Measurements from ENCODE around the gene SCN9A.
"Not testable (repeated sequence)": the region's sequence is repeated elsewhere in the genome, so short reads cannot be mapped to it uniquely, and the experiment has no call there.

The SCN9A gene

GRCh38 chr2:166229678-166230023, 146.1 kb downstream of the SCN9A start:
- H3K4me3 ChIP-seq (ENCODE audit: severe bottlenecking), result no peak overlapping the region
- H3K4me1 ChIP-seq (ENCODE audit: insufficient read depth, poor library complexity, severe bottlenecking), result peaks cover 25% of the 10 kb centered on the region
- no peaks in the 10 kb centered on the region for H3K27me3 ChIP-seq (ENCODE audit: insufficient read depth, poor library complexity, severe bottlenecking)
- no peaks in the 10 kb centered on the region for H3K9me3 ChIP-seq (ENCODE audit: severe bottlenecking)
- DNase-seq (ENCODE audit: low spot score), result no peak
- TF ChIP-seq, protein P1, sequence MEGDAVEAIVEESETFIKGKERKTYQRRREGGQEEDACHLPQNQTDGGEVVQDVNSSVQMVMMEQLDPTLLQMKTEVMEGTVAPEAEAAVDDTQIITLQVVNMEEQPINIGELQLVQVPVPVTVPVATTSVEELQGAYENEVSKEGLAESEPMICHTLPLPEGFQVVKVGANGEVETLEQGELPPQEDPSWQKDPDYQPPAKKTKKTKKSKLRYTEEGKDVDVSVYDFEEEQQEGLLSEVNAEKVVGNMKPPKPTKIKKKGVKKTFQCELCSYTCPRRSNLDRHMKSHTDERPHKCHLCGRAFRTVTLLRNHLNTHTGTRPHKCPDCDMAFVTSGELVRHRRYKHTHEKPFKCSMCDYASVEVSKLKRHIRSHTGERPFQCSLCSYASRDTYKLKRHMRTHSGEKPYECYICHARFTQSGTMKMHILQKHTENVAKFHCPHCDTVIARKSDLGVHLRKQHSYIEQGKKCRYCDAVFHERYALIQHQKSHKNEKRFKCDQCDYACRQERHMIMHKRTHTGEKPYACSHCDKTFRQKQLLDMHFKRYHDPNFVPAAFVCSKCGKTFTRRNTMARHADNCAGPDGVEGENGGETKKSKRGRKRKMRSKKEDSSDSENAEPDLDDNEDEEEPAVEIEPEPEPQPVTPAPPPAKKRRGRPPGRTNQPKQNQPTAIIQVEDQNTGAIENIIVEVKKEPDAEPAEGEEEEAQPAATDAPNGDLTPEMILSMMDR (IDR thresholded peaks at IDR 0.05; ENCODE audit: poor library complexity, severe bottlenecking), result no peak
- no peak for ATAC-seq (ENCODE audit: low read depth)
- peak overlapping the region; percentile 36 for H3K27ac ChIP-seq (ENCODE audit: poor library complexity, severe bottlenecking)
- H3K36me3 ChIP-seq (ENCODE audit: low read depth), result no peaks in the 10 kb centered on the region

DNA sequence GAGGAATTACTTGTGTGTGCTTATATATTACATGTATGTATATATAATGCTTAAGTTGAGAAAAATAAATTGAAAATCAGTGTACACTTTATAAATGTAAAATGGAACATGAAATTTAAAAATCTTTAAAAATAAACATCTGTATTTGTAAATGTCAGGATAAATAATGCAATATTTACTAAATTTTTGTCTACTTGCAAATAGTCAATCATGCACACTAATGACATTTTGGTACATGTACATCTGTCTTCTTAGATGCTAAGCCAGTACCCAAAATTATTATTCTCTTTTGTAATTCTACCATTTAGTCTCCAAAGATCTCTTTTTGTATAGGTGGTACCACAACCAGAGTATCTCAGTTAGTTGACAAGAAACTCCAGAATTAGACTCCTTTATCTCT, 151.5 kb downstream of the SCN9A start:
- no peaks in the 10 kb centered on the region for H3K27me3 ChIP-seq (ENCODE audit: insufficient read depth, poor library complexity, severe bottlenecking)
- no peaks in the 10 kb centered on the region for H3K36me3 ChIP-seq (ENCODE audit: low read depth)
- ATAC-seq (ENCODE audit: low read depth) (no peak), DNase-seq (ENCODE audit: low spot score) (no peak)
- TF ChIP-seq, protein P1 (IDR thresholded peaks at IDR 0.05; ENCODE audit: poor library complexity, severe bottlenecking), result no peak
- no peaks in the 10 kb centered on the region for H3K9me3 ChIP-seq (ENCODE audit: severe bottlenecking)
- no peaks in the 10 kb centered on the region for H3K4me1 ChIP-seq (ENCODE audit: insufficient read depth, poor library complexity, severe bottlenecking)
- no peak overlapping the region for H3K4me3 ChIP-seq (ENCODE audit: severe bottlenecking)
- H3K27ac ChIP-seq (ENCODE audit: poor library complexity, severe bottlenecking), result no peak overlapping the region

DNA sequence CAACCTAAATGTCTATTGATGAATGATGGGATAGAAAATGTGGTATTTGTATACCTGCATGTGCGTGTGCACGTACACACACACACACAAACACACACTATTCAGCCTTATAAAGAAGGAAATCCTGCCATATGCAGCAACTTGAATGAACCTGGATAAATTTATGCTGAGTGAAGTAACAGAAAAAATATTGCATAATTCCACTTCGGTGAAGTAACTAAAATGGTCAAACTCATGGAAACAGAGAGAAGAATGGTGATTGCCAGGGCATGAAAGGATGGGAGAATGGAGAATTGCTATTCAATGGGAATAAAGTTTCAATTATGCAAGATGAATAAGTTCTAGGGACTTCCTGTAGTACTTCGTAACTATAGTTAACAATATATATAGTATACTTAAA, 152.4 kb downstream of the SCN9A start:
- Histone ChIP-seq H3K36me3 (ENCODE audit: low read depth) (no peaks in the 10 kb centered on the region), H3K4me3 (ENCODE audit: severe bottlenecking) (no peak overlapping the region), H3K27me3 (ENCODE audit: insufficient read depth, poor library complexity, severe bottlenecking) (no peaks in the 10 kb centered on the region), H3K27ac (ENCODE audit: poor library complexity, severe bottlenecking) (no peak overlapping the region), H3K9me3 (ENCODE audit: severe bottlenecking) (no peaks in the 10 kb centered on the region), H3K4me1 (ENCODE audit: insufficient read depth, poor library complexity, severe bottlenecking) (no peaks in the 10 kb centered on the region)
- TF ChIP-seq, protein P1 (IDR thresholded peaks at IDR 0.05; ENCODE audit: poor library complexity, severe bottlenecking), result no peak
- DNase-seq (ENCODE audit: low spot score), result no peak
- ATAC-seq (ENCODE audit: low read depth), result no peak

DNA sequence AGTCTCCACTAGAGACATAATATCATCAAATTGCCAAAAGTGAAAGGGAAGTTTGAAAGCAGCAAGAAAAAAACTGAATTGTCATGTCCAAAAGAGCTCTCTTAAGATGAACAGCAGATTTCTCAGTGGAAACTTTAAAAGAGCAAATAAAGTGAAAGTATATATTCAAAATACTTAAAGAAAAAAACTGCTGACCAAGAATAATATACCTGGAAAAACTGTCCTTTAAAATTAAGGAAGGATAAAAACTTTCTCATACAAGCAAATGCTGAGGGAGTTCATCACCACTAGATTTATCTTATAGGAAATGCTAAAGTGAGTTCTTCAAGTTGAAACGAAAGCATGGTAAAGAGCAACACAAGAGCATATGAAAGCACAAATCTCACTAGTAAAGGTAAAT, 164.7 kb downstream of the SCN9A start:
- Histone ChIP-seq H3K4me3 (ENCODE audit: severe bottlenecking) (no peak overlapping the region), H3K27me3 (ENCODE audit: insufficient read depth, poor library complexity, severe bottlenecking) (no peaks in the 10 kb centered on the region), H3K4me1 (ENCODE audit: insufficient read depth, poor library complexity, severe bottlenecking) (no peaks in the 10 kb centered on the region), H3K27ac (ENCODE audit: poor library complexity, severe bottlenecking) (no peak overlapping the region), H3K9me3 (ENCODE audit: severe bottlenecking) (peaks cover 2% of the 10 kb centered on the region), H3K36me3 (ENCODE audit: low read depth) (no peaks in the 10 kb centered on the region)
- ATAC-seq (ENCODE audit: low read depth), result no peak
- no peak for DNase-seq (ENCODE audit: low spot score)
- TF ChIP-seq, protein P1 (IDR thresholded peaks at IDR 0.05; ENCODE audit: poor library complexity, severe bottlenecking), result no peak

- not testable (repeated sequence) for ATAC-seq (ENCODE audit: low read depth); H3K9me3 ChIP-seq (ENCODE audit: severe bottlenecking); H3K4me1 ChIP-seq (ENCODE audit: insufficient read depth, poor library complexity, severe bottlenecking); H3K4me3 ChIP-seq (ENCODE audit: severe bottlenecking); DNase-seq (ENCODE audit: low spot score); H3K27ac ChIP-seq (ENCODE audit: poor library complexity, severe bottlenecking); H3K27me3 ChIP-seq (ENCODE audit: insufficient read depth, poor library complexity, severe bottlenecking); H3K36me3 ChIP-seq (ENCODE audit: low read depth)
Measured at GRCh38 chr2:166209944-166210343, 165.8 kb downstream of the SCN9A start.

- not testable (repeated sequence) for H3K4me1 ChIP-seq (ENCODE audit: insufficient read depth, poor library complexity, severe bottlenecking); DNase-seq (ENCODE audit: low spot score); H3K9me3 ChIP-seq (ENCODE audit: severe bottlenecking); H3K4me3 ChIP-seq (ENCODE audit: severe bottlenecking); H3K27ac ChIP-seq (ENCODE audit: poor library complexity, severe bottlenecking); H3K27me3 ChIP-seq (ENCODE audit: insufficient read depth, poor library complexity, severe bottlenecking); H3K36me3 ChIP-seq (ENCODE audit: low read depth); ATAC-seq (ENCODE audit: low read depth)
Measured at GRCh38 chr2:166209367-166209766, 166.4 kb downstream of the SCN9A start.

DNA sequence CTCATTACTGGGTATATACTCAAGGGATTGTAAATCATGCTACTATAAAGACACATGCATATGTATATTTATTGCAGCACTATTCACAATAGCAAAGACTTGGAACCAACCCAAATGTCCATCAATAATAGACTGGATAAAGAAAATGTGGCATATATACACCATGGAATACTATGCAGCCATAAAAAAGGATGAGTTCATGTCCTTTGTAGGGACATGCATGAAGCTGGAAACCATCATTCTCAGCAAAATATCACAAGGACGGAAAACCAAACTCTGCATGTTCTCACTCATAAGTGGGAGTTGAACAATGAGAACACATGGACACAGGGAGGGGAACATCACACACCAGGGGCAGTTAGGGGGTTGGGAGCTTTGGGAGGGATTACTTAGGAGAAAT, 169.6 kb downstream of the SCN9A start:
- H3K4me1 ChIP-seq (ENCODE audit: insufficient read depth, poor library complexity, severe bottlenecking); H3K9me3 ChIP-seq (ENCODE audit: severe bottlenecking); DNase-seq (ENCODE audit: low spot score); H3K27me3 ChIP-seq (ENCODE audit: insufficient read depth, poor library complexity, severe bottlenecking); H3K4me3 ChIP-seq (ENCODE audit: severe bottlenecking); ATAC-seq (ENCODE audit: low read depth); H3K36me3 ChIP-seq (ENCODE audit: low read depth); H3K27ac ChIP-seq (ENCODE audit: poor library complexity, severe bottlenecking): not testable (repeated sequence)

Measured in RWPE2 (cell line).